Measurements from ENCODE around the gene ADAMTS8. TPM values are rescaled to one million over a fixed set of nuclear protein-coding genes. Genes with fewer than 3 reads are reported as not detected.

ADAMTS8 gene
- total RNA-seq, 4 donors from 2014 or later: 23.5 to 55.5 (median 29.8) TPM

DNA sequence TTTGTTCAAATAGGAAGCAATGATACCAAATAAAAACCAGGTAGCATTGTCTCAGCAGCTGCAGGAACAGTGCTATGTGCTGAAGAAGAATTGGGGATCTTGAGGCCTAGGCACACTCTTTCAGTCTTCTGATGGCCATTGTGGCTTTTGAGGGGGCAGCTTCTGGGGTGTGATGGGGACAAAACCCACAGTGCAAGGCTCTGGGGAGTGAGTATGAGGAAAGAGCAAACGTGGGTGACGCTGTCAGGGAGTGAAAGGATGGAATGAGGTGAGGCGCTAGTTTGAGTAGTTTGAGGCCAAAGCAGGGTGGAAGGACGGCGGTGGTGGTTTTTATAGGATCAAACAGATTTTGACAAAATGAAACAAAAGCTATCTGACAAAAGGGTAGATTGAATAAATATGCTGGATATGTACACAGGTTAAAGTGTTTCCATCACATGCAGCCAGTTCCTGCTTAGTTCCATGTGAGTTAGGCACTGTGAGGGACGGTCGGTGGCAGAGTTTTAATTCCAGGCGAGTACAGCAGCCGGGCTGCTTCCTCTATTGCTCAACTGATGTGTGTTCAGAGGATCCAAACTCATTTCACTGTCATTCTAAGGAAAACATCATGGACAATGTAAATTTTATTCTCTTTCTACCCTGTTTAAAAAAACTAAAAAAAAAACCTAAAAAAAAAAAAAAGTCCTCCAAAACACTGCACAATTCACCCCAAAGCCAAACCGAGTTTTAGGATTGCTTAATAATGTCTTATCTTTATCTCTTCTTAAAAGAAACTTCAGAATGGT, 38.9 kb upstream of the ADAMTS8 start:
- Histone ChIP-seq H3K4me3 (no peak overlapping the region), H3K27ac (replicated peaks in 1 of 4) (no peak overlapping the region), H3K9me3 (no peaks in the 10 kb centered on the region), H3K36me3 (peaks cover 7 to 86% (median 74%) of the 10 kb centered on the region in 4 donors), H3K4me1 (no peaks in the 10 kb centered on the region), H3K27me3 (no peaks in the 10 kb centered on the region)
- DNase-seq (ENCODE audit: extremely low spot score): no peak
- intact Hi-C loops (cut with DNase I): no loop called here
- WGBS: 86% methylated on average over 10 of the region's 10 CpGs
- TF ChIP-seq EP300 (IDR thresholded peaks at IDR 0.05): no peak
- no peak for TF ChIP-seq POLR2A (IDR thresholded peaks at IDR 0.05; ENCODE audit: low read depth)

DNA sequence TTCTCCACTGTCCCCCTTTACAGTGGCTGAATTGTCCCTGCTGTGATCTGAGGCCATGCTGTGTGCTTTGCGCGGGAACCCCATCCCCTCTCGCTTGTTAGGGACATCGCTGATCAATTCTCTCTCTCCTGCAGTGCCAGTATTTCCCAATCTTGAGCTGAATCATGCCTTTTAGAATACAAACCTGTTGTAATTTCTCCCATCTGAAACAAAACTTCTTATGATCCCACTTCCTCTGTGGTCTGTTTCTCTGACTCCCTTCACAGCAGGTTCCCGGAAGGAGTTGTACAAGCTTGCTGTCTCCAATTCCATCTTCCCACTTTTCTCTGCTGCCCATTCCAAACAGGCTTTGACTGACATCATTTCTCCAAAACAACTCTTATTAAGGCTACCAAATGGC, 36.9 kb upstream of the ADAMTS8 start:
- Histone ChIP-seq H3K4me3 (no peak overlapping the region), H3K27ac (replicated peaks in 1 of 4) (no peak overlapping the region), H3K4me1 (peaks cover 0 to 10% (median 5%) of the 10 kb centered on the region in 4 donors), H3K27me3 (no peaks in the 10 kb centered on the region), H3K36me3 (peaks cover 3 to 79% (median 69%) of the 10 kb centered on the region in 4 donors), H3K9me3 (no peaks in the 10 kb centered on the region)
- intact Hi-C loops (cut with DNase I): no loop called here
- DNase-seq (ENCODE audit: extremely low spot score): no peak
- no peak for TF ChIP-seq POLR2A (IDR thresholded peaks at IDR 0.05; ENCODE audit: low read depth)
- no peak for TF ChIP-seq EP300 (IDR thresholded peaks at IDR 0.05)
- no peak for TF ChIP-seq POLR2AphosphoS5 (IDR thresholded peaks at IDR 0.05)
- no peak for TF ChIP-seq CTCF (IDR thresholded peaks at IDR 0.05)
- 89% methylated on average over 5 of the region's 5 CpGs for WGBS

GRCh38 chr11:130464291-130464812, 35.9 kb upstream of the ADAMTS8 start:
- Histone ChIP-seq H3K27me3 (no peaks in the 10 kb centered on the region), H3K4me3 (no peak overlapping the region), H3K9me3 (no peaks in the 10 kb centered on the region), H3K36me3 (peaks cover 3 to 72% (median 67%) of the 10 kb centered on the region in 4 donors), H3K4me1 (peaks cover 0 to 10% (median 5%) of the 10 kb centered on the region in 4 donors), H3K27ac (replicated peaks in 1 of 4) (no peak overlapping the region)
- intact Hi-C loops (cut with DNase I): no loop called here
- no peak for DNase-seq (ENCODE audit: extremely low spot score)
- TF ChIP-seq EP300 (IDR thresholded peaks at IDR 0.05) (no peak), POLR2AphosphoS5 (IDR thresholded peaks at IDR 0.05) (no peak), CTCF (IDR thresholded peaks at IDR 0.05) (no peak), POLR2A (IDR thresholded peaks at IDR 0.05; ENCODE audit: low read depth) (no peak)

DNA sequence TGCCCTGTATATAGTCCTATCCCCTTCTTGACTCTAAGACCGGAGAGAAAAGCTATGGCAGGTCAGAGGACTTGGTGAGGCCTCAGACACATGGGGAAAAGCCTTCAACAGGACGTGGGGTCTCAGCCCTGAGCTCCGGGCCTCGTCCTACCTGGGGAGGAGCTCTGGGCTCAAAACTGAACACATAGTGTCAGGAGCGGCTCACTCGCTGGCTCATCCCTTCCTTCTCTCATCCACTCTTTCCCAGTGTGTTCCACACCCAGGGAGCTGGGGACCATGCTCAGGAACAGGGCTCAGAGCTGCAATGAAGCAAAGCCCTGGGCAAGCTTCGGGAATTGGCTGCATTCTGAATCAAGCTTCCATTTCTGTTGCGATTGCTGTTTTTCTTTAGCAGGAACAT, 34.5 kb upstream of the ADAMTS8 start:
- Histone ChIP-seq H3K4me3 (no peak overlapping the region), H3K27me3 (no peaks in the 10 kb centered on the region), H3K4me1 (peaks cover 0 to 17% (median 7%) of the 10 kb centered on the region in 4 donors), H3K27ac (replicated peaks in 1 of 4) (no peak overlapping the region), H3K9me3 (no peaks in the 10 kb centered on the region), H3K36me3 (peaks cover 3 to 67% (median 64%) of the 10 kb centered on the region in 4 donors)
- TF ChIP-seq EP300 (IDR thresholded peaks at IDR 0.05) (no peak), CTCF (IDR thresholded peaks at IDR 0.05) (no peak), POLR2AphosphoS5 (IDR thresholded peaks at IDR 0.05) (no peak), POLR2A (IDR thresholded peaks at IDR 0.05; ENCODE audit: low read depth) (no peak)
- no peak for DNase-seq (ENCODE audit: extremely low spot score)
- intact Hi-C loops (cut with DNase I): no loop called here
- WGBS: 91% methylated on average over 4 of the region's 8 CpGs

DNA sequence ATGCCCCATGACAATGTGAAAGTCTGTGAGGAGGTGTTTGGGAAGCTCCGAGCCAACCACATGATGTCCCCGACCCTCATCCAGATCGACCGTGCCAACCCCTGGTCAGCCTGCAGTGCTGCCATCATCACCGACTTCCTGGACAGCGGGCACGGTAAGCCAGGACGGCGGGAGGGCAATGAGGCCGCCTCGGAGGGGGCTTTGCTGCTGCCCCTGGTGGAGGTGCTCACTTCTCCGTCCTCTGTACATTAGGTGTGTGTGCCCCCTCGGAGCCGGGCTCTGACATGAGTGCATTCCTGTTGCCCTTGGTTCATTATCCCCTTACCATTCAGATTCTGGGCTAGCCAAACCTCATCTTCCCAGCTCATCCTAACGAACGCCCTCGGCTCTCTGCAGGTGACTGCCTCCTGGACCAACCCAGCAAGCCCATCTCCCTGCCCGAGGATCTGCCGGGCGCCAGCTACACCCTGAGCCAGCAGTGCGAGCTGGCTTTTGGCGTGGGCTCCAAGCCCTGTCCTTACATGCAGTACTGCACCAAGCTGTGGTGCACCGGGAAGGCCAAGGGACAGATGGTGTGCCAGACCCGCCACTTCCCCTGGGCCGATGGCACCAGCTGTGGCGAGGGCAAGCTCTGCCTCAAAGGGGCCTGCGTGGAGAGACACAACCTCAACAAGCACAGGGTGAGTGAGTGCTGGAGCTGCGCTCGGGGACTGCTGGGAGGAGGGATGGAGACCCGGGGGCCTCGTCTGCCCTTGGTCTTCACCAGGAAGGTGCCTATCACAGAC, 33.9 kb upstream of the ADAMTS8 start:
- 90% methylated on average over 16 of the region's 31 CpGs for WGBS
- no peak for TF ChIP-seq CTCF (IDR thresholded peaks at IDR 0.05)
- TF ChIP-seq EP300 (IDR thresholded peaks at IDR 0.05): no peak
- no peak for TF ChIP-seq POLR2AphosphoS5 (IDR thresholded peaks at IDR 0.05)
- no peak for TF ChIP-seq POLR2A (IDR thresholded peaks at IDR 0.05; ENCODE audit: low read depth)
- H3K36me3 ChIP-seq: peaks cover 3 to 66% (median 63%) of the 10 kb centered on the region in 4 donors

More for the DNA sequence above, 33.9 kb upstream of the ADAMTS8 start:
- Histone ChIP-seq H3K27me3 (no peaks in the 10 kb centered on the region), H3K4me1 (peaks cover 3 to 23% (median 10%) of the 10 kb centered on the region in 4 donors), H3K4me3 (no peak overlapping the region), H3K9me3 (no peaks in the 10 kb centered on the region), H3K27ac (replicated peaks in 1 of 4) (no peak overlapping the region)
- intact Hi-C loops (cut with DNase I): no loop called here
- DNase-seq (ENCODE audit: extremely low spot score): no peak

Measured in esophagus muscularis mucosa (tissue), 4 donors.